ES-I3 (cell line): ENCODE measurements around the gene SMAD6.
"Not testable (repeated sequence)": the region's sequence is repeated elsewhere in the genome, so short reads cannot be mapped to it uniquely, and the experiment has no call there.

Source experiments
- H3K36me3 ChIP-seq: 2 replicates; pipeline ENCODE4 v1.6.1; 2013; ENCODE audit warnings: mild to moderate bottlenecking, low read length, control low read depth, moderate library complexity; ENCODE audit not compliant: insufficient read depth
- H3K4me1 ChIP-seq: 2 replicates; pipeline ENCODE4 v1.6.1; 2013; ENCODE audit warnings: mild to moderate bottlenecking, control low read depth, low read length; ENCODE audit not compliant: insufficient read depth
- H3K9ac ChIP-seq: 2 replicates; pipeline ENCODE4 v1.6.1; 2013; ENCODE audit warnings: low read depth, mild to moderate bottlenecking, low read length, moderate library complexity
- H3K9me3 ChIP-seq: 2 replicates; pipeline ENCODE4 v1.6.1; 2013; ENCODE audit warnings: mild to moderate bottlenecking, low read length, moderate library complexity; ENCODE audit not compliant: control insufficient read depth, insufficient read depth

The SMAD6 gene

DNA sequence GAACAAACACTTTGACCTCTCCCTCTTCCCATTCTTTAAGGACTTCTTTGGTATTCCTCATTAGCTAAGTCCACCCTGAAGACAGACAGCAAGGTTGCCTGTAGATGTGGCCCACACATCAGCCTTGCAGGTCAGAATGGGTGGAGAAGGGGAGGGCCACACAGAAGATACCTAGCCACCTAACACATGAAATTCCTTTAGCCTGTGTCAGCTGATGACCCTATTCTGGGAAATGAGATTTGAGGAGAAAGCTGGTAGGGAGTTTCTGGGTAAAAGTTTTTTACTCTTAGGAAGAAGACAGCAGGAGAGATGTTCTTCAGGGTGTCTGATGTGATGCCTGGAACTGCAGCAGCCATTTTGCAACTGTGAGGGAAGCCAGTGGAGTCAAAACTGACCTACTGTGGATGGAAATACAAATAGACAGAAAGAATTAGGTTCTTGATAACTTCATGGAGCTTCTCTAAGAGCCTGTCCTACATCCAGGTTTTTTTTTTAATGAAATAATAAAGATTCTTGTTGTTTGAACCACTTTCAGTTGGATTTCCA is 17.8 kb upstream of the SMAD6 start:
- H3K9me3 ChIP-seq = peaks cover 5% of the 10 kb centered on the region; the same call in 1 of the 2 replicates
- H3K36me3 ChIP-seq = no peaks in the 10 kb centered on the region

DNA sequence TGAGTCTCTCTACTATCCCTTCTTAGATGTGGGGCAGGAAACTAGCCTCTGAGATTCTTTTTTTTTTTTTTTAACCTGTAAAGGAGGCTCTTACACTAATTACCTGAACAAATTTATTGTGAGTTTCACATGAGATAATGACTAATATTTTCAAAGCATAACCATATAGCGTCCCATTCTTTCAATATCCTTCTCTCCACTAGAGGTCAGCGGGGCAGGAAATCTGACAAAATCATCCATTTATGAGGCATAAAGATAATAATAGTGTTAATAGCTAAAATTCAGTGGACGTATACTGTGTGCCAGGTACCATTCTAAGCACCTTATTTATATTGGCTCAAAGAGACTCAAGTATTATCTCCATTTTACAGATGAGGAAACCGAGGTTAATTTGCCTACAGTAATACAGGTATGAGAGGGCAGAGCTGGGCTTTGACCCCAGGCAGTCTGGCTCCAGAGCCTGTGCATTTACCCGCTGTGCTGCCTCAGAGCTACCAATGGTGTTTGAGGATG is 16.3 kb upstream of the SMAD6 start:
- Histone ChIP-seq H3K9ac (no peak overlapping the region), H3K4me1 (no peaks in the 10 kb centered on the region), H3K36me3 (no peaks in the 10 kb centered on the region), H3K9me3 (peaks cover 5% of the 10 kb centered on the region; the same call in 1 of the 2 replicates)

More for the DNA sequence above, 17.8 kb upstream of the SMAD6 start:
- Histone ChIP-seq H3K4me1 (peaks cover 9% of the 10 kb centered on the region), H3K9ac (no peak overlapping the region)

GRCh38 chr15:66690912-66691311 is 11.1 kb upstream of the SMAD6 start:
- not testable (repeated sequence) for H3K36me3 ChIP-seq, H3K9me3 ChIP-seq, H3K9ac ChIP-seq, H3K4me1 ChIP-seq

DNA sequence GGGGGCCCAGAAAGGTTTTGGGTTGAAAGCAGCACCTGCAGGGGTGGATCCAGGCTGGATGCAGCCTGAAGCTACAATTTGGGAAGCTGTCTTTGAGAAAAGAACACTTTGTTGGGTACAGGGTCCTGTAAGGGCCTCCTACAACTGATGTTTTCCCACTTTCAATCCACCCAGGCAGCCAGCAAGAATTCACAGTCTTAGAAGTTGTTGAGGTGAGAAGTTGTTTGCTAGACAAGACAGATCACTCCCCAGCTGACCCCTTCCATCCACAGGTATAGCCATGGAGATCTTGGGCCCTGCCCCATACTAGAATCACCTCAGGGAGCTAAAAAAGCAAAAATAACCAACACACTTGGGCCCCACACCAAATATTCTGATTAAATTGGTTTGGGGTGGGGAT is 10.3 kb upstream of the SMAD6 start:
- no peaks in the 10 kb centered on the region for H3K4me1 ChIP-seq
- no peak overlapping the region for H3K9ac ChIP-seq
- no peaks in the 10 kb centered on the region for H3K9me3 ChIP-seq
- H3K36me3 ChIP-seq = no peaks in the 10 kb centered on the region

GRCh38 chr15:66692391-66692790 is 9.6 kb upstream of the SMAD6 start:
- Histone ChIP-seq H3K4me1 (no peaks in the 10 kb centered on the region), H3K9ac (no peak overlapping the region), H3K9me3 (no peaks in the 10 kb centered on the region), H3K36me3 (no peaks in the 10 kb centered on the region)

- no peaks in the 10 kb centered on the region for H3K36me3 ChIP-seq
- 0 out of 2 replicates have a peak, but pooled peaks cover under 1% of the 10 kb centered on the region for H3K4me1 ChIP-seq
- H3K9me3 ChIP-seq = no peaks in the 10 kb centered on the region
- no peak overlapping the region for H3K9ac ChIP-seq
These were observed 9.0 kb upstream of the SMAD6 start for GRCh38 chr15:66692808-66693596.

DNA sequence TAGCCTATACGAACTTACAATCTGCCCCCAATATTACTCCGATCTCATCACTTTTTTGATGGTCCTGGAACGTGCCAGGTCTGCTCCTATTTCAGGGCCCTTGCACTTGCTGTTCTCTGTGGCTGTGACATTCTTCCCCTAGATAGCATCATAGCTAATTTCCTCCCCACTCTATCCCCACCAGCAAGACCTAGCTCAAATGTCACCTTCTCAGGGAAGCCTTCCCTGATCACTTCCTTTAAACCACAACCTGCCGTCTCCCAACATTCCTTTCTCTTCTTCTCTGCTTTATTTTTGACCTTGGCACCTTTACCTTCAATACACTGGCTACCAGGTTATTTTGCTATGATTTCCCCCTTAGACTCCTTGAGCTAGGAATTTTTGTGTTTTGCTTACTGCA is 5.3 kb upstream of the SMAD6 start:
- Histone ChIP-seq H3K9me3 (no peaks in the 10 kb centered on the region), H3K36me3 (no peaks in the 10 kb centered on the region), H3K9ac (no peak overlapping the region), H3K4me1 (peaks cover 9% of the 10 kb centered on the region)

- H3K36me3 ChIP-seq = no peaks in the 10 kb centered on the region
- peaks cover 9% of the 10 kb centered on the region for H3K4me1 ChIP-seq
These were observed 3.6 kb upstream of the SMAD6 start for GRCh38 chr15:66698318-66698961.

DNA sequence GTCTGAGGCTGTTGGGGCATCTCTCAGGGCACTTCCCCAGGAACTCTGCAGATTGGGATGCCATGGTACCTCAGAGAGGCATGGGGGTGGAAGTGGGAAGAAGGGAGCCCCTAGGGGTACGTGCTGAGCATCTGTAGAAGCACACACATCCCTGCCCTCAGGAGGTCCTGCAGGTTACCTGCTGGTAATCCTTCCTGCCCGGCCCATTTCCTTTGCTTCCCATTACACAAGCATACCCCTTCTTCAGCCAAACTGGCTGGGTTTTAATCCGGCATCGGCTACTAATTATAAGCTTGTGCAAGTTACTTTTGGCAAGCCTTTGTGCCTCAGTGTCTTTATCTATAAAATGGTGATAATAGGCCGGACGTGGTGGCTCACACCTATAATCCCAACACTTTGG is 3.1 kb upstream of the SMAD6 start:
- Histone ChIP-seq H3K9me3 (no peaks in the 10 kb centered on the region), H3K9ac (no peak overlapping the region), H3K36me3 (no peaks in the 10 kb centered on the region), H3K4me1 (peaks cover 9% of the 10 kb centered on the region)

More at GRCh38 chr15:66698318-66698961, 3.6 kb upstream of the SMAD6 start:
- H3K9me3 ChIP-seq = no peaks in the 10 kb centered on the region
- no peak overlapping the region for H3K9ac ChIP-seq

GRCh38 chr15:66700412-66700801 is 1.6 kb upstream of the SMAD6 start:
- no peaks in the 10 kb centered on the region for H3K36me3 ChIP-seq
- H3K9me3 ChIP-seq = no peaks in the 10 kb centered on the region
- peak overlapping the region; percentile 54; the same call in 1 of the 2 replicates for H3K9ac ChIP-seq
- peaks cover 19% of the 10 kb centered on the region for H3K4me1 ChIP-seq

GRCh38 chr15:66700802-66701421 is 1.1 kb upstream of the SMAD6 start:
- Histone ChIP-seq H3K9ac (peak overlapping the region; percentile 68; the same call in 1 of the 2 replicates), H3K4me1 (peaks cover 19% of the 10 kb centered on the region), H3K36me3 (no peaks in the 10 kb centered on the region), H3K9me3 (no peaks in the 10 kb centered on the region)

DNA sequence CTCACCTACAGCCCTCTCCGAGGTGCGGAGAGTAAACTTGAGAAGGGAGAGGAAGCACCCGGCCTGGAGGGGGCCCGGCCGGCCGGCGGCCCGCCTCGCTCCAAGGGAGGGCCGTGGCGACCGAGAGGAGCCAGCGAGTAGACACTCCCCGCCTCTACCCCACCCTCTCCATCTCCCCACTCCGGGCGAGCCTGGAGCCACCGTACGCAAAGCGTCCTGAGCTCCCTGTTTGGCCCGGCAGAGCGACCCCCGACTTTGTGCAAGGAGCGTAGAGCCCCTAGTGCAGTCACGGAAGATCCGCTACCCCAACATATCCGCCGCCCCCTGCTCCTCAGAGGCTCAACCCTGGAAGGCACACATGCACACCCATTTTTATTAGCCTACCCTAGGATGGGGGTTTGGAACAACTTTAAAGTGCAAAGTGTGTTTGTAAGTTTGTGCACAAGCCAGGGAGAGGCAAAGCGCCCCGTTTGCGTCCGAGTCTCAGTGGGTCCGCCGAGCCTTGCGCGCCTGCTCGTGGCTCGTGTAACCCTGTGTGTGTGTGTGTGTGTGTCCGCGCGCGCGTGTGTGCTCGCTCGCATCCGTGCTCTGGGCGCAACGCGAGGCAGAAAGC is 508 bp upstream of the SMAD6 start:
- H3K4me1 ChIP-seq = peaks cover 21% of the 10 kb centered on the region
- H3K36me3 ChIP-seq = no peaks in the 10 kb centered on the region
- H3K9ac ChIP-seq = peak overlapping the region; percentile 68
- no peaks in the 10 kb centered on the region for H3K9me3 ChIP-seq

GRCh38 chr15:66702787-66703539 is 927 bp downstream of the SMAD6 start:
- peaks cover 34% of the 10 kb centered on the region for H3K4me1 ChIP-seq
- H3K9me3 ChIP-seq = no peaks in the 10 kb centered on the region
- peak overlapping the region; percentile 68 for H3K9ac ChIP-seq
- H3K36me3 ChIP-seq = no peaks in the 10 kb centered on the region
